ENCODE results near the gene TLR8.
A peak's percentile ranks its signal among the peaks of the same experiment; 100 is the strongest.

DNA sequence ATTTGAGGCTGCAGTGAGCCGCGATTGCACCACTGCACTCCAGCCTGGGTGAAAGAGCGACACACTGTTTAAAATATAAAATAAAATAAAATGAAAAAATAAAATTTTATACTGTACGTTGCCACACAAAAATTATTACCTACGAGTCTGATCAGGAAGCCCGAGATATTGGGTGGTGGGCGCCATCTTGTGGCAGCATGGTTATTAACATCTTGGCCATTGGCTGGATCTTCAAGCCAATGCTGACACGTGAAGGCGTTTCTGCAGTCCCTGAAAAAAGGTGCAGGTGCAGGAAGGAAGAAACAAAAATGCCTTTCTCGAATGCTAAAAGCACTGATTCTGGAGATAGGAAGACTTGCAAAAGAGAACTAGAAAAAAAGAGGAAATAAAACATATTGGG, 4.9 kb upstream of the TLR8 start:
- TF ChIP-seq, protein P1, sequence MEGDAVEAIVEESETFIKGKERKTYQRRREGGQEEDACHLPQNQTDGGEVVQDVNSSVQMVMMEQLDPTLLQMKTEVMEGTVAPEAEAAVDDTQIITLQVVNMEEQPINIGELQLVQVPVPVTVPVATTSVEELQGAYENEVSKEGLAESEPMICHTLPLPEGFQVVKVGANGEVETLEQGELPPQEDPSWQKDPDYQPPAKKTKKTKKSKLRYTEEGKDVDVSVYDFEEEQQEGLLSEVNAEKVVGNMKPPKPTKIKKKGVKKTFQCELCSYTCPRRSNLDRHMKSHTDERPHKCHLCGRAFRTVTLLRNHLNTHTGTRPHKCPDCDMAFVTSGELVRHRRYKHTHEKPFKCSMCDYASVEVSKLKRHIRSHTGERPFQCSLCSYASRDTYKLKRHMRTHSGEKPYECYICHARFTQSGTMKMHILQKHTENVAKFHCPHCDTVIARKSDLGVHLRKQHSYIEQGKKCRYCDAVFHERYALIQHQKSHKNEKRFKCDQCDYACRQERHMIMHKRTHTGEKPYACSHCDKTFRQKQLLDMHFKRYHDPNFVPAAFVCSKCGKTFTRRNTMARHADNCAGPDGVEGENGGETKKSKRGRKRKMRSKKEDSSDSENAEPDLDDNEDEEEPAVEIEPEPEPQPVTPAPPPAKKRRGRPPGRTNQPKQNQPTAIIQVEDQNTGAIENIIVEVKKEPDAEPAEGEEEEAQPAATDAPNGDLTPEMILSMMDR (IDR thresholded peaks at IDR 0.05) = peak; percentile 74
- TF ChIP-seq, protein P2, sequence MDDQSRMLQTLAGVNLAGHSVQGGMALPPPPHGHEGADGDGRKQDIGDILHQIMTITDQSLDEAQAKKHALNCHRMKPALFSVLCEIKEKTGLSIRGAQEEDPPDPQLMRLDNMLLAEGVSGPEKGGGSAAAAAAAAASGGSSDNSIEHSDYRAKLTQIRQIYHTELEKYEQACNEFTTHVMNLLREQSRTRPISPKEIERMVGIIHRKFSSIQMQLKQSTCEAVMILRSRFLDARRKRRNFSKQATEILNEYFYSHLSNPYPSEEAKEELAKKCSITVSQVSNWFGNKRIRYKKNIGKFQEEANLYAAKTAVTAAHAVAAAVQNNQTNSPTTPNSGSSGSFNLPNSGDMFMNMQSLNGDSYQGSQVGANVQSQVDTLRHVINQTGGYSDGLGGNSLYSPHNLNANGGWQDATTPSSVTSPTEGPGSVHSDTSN (IDR thresholded peaks at IDR 0.05) = no peak
- TF ChIP-seq RAD21 (IDR thresholded peaks at IDR 0.05; ENCODE audit: low read length) (peak; percentile 72), POLR2AphosphoS5 (IDR thresholded peaks at IDR 0.05; ENCODE audit: low read depth, low read length) (no peak)

All from SK-N-SH (cell line).